SK-N-SH treated with all-trans-retinoic acid at 6 μM for 48 hours (cell line): ENCODE results near the gene NUDT13.

ENCODE experiments used
- ARNTL ChIP-seq: fragments of 450-650 bp; formaldehyde crosslinking; IDR thresholded peaks from 2 replicates; pipeline ENCODE4 v1.5.0; 2020; ENCODE audit warnings: low read depth, mild to moderate bottlenecking, moderate library complexity, borderline replicate concordance
- CSDC2 ChIP-seq: fragments of 250-450 bp; sonication (Bioruptor Pico); IDR thresholded peaks from 2 replicates; pipeline ENCODE4 v1.5.0; 2020; ENCODE audit warnings: mild to moderate bottlenecking, moderate library complexity
- OSR1 ChIP-seq: fragments of 250-450 bp; sonication (Bioruptor Pico); IDR thresholded peaks from 2 replicates; pipeline ENCODE4 v1.8.0; 2022; ENCODE audit warnings: moderate library complexity, mild to moderate bottlenecking, inconsistent platforms
- RARB ChIP-seq: fragments of 250-450 bp; sonication (Bioruptor Pico); IDR thresholded peaks from 2 replicates; pipeline ENCODE4 v1.8.0; 2021; ENCODE audit warnings: mild to moderate bottlenecking, moderate library complexity
- ZFP3 ChIP-seq: fragments of 250-450 bp; sonication (Bioruptor Pico); IDR thresholded peaks from 2 replicates; pipeline ENCODE4 v1.5.0; 2020; ENCODE audit warnings: mild to moderate bottlenecking, moderate library complexity
- ZNF8 ChIP-seq: fragments of 450-650 bp; formaldehyde crosslinking; IDR thresholded peaks from 2 replicates; pipeline ENCODE4 v1.5.0; 2020; ENCODE audit warnings: mild to moderate bottlenecking, moderate library complexity
- TF ChIP-seq, protein P1 (sequence below): fragments of 250-450 bp; sonication (Bioruptor Pico); IDR thresholded peaks from 2 replicates; pipeline ENCODE4 v1.5.1; 2021; ENCODE audit warnings: mild to moderate bottlenecking, moderate library complexity
- TF ChIP-seq, protein P2 (sequence below): fragments of 250-450 bp; sonication (Bioruptor Pico); IDR thresholded peaks from 2 replicates; pipeline ENCODE4 v1.8.0; 2021; ENCODE audit warnings: low read depth, mild to moderate bottlenecking, moderate library complexity, borderline replicate concordance
- TF ChIP-seq, protein P3 (sequence below): fragments of 250-450 bp; sonication (Bioruptor Pico); IDR thresholded peaks from 2 replicates; pipeline ENCODE4 v1.8.0; 2020; ENCODE audit warnings: mild to moderate bottlenecking, moderate library complexity, borderline replicate concordance

DNA sequence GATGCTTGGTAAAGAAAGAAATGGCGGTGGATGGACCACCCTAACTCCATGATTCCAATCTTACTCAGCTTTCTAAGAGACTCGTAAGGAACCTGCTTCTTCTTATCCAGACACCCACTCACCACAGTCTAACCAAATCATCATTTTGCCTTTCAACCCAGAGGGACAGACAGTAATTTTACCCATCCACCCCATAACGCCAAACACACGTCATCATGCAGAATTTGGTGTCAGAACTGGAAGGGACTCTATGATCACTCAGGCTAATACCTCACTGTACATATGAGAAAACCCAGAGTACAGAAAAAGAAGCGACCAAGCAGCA is 57.2 kb downstream of the NUDT13 start:
- TF ChIP-seq, protein P1, sequence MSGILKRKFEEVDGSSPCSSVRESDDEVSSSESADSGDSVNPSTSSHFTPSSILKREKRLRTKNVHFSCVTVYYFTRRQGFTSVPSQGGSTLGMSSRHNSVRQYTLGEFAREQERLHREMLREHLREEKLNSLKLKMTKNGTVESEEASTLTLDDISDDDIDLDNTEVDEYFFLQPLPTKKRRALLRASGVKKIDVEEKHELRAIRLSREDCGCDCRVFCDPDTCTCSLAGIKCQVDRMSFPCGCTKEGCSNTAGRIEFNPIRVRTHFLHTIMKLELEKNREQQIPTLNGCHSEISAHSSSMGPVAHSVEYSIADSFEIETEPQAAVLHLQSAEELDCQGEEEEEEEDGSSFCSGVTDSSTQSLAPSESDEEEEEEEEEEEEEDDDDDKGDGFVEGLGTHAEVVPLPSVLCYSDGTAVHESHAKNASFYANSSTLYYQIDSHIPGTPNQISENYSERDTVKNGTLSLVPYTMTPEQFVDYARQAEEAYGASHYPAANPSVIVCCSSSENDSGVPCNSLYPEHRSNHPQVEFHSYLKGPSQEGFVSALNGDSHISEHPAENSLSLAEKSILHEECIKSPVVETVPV (CRISPR knock-in tag), result no peak
- TF ChIP-seq, protein P2, sequence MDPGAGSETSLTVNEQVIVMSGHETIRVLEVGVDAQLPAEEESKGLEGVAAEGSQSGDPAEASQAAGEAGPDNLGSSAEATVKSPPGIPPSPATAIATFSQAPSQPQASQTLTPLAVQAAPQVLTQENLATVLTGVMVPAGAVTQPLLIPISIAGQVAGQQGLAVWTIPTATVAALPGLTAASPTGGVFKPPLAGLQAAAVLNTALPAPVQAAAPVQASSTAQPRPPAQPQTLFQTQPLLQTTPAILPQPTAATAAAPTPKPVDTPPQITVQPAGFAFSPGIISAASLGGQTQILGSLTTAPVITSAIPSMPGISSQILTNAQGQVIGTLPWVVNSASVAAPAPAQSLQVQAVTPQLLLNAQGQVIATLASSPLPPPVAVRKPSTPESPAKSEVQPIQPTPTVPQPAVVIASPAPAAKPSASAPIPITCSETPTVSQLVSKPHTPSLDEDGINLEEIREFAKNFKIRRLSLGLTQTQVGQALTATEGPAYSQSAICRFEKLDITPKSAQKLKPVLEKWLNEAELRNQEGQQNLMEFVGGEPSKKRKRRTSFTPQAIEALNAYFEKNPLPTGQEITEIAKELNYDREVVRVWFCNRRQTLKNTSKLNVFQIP (CRISPR knock-in tag), result no peak
- TF ChIP-seq ARNTL (CRISPR knock-in tag), result no peak
- TF ChIP-seq ZFP3 (CRISPR knock-in tag), result no peak
- TF ChIP-seq RARB (CRISPR knock-in tag), result no peak
- TF ChIP-seq, protein P3, sequence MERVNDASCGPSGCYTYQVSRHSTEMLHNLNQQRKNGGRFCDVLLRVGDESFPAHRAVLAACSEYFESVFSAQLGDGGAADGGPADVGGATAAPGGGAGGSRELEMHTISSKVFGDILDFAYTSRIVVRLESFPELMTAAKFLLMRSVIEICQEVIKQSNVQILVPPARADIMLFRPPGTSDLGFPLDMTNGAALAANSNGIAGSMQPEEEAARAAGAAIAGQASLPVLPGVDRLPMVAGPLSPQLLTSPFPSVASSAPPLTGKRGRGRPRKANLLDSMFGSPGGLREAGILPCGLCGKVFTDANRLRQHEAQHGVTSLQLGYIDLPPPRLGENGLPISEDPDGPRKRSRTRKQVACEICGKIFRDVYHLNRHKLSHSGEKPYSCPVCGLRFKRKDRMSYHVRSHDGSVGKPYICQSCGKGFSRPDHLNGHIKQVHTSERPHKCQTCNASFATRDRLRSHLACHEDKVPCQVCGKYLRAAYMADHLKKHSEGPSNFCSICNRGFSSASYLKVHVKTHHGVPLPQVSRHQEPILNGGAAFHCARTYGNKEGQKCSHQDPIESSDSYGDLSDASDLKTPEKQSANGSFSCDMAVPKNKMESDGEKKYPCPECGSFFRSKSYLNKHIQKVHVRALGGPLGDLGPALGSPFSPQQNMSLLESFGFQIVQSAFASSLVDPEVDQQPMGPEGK (CRISPR knock-in tag), result no peak
- no peak for TF ChIP-seq ZNF8 (CRISPR knock-in tag)
- TF ChIP-seq OSR1 (CRISPR knock-in tag), result no peak
- TF ChIP-seq CSDC2 (CRISPR knock-in tag), result no peak
